Endothelial cell of umbilical vein (primary cell): ENCODE measurements around the gene AMPH. TPM values are rescaled to one million over a fixed set of nuclear protein-coding genes. Genes with fewer than 3 reads are reported as not detected.

ENCODE experiments used
- BruUV-seq: library from RNA; stranded (reverse); fragments of 400-500 nt; replicated peaks from 2 replicates; lab custom pipeline; 2021; lab: Mats Ljungman, UMichigan
- CTCF ChIA-PET: fragments of 300-600, 350-600 bp; sonication (Branson Sonifier 250); formaldehyde crosslinking; loops from one replicate; lab custom pipeline; 2021; ENCODE audit warnings: antibody characterized with exemption, inconsistent platforms; lab: Charles Lee
- POLR2A ChIA-PET: fragments of 300-600, 350-600 bp; sonication (Branson Sonifier 250); formaldehyde crosslinking; loops from one replicate; lab custom pipeline; 2021; ENCODE audit warnings: antibody characterized with exemption, inconsistent platforms; lab: Charles Lee
- DNase-seq: peaks from one replicate; pipeline ENCODE4 v3.0.0-alpha.2; 2011; ENCODE audit warnings: low read depth, low spot score
- FAIRE-seq: peaks from 2 replicates; lab custom pipeline; 2011; peaks lifted over from hg19 to GRCh38; lab: Jason Lieb, UNC
- H2AFZ ChIP-seq: 2 replicates; pipeline ENCODE4 v1.6.0; 2012; ENCODE audit warnings: low read depth, low read length, control low read depth, inconsistent platforms
- H3K27ac ChIP-seq: 2 replicates; pipeline ENCODE4 v1.5.1; 2011; ENCODE audit warnings: low read depth, mild to moderate bottlenecking, control low read depth, low read length, moderate library complexity; ENCODE audit not compliant: insufficient read depth
- H3K27me3 ChIP-seq, 2 experiments: 2 replicates each; pipeline versions ENCODE4 v1.6.0 to v1.6.1; 2011; ENCODE audit warnings: low read length in 2 of 2, mixed read lengths in 1 of 2; ENCODE audit not compliant: control insufficient read depth in 2 of 2, insufficient read depth in 2 of 2
- H3K36me3 ChIP-seq, 2 experiments: 2 replicates in 1 of 2; 3 replicates in 1 of 2; pipeline ENCODE4 v1.5.1; 2011; ENCODE audit warnings: low read length in 2 of 2, mild to moderate bottlenecking in 1 of 2, moderate library complexity in 1 of 2; ENCODE audit not compliant: control insufficient read depth in 2 of 2, insufficient read depth in 2 of 2; ENCODE audit errors: extremely low read depth in 1 of 2
- H3K4me1 ChIP-seq: 3 replicates; pipeline ENCODE4 v1.5.1; 2011; ENCODE audit warnings: mild to moderate bottlenecking, low read length; ENCODE audit not compliant: control insufficient read depth, insufficient read depth; ENCODE audit errors: extremely low read depth
- H3K4me2 ChIP-seq: 2 replicates; pipeline ENCODE4 v1.6.1; 2011; ENCODE audit warnings: low read length, control low read depth, mixed read lengths; ENCODE audit not compliant: insufficient read depth
- H3K4me3 ChIP-seq, 3 experiments: fragments of 200-600 bp in 1 of 3; sonication (generic), shearing (Covaris generic) in 1 of 3; replicated peaks in 1 of 3; 2 replicates each; pipeline ENCODE4 v1.5.1; 2011 to 2016; ENCODE audit warnings: control low read depth in 3 of 3, low read length in 3 of 3, mild to moderate bottlenecking in 2 of 3, inconsistent platforms in 1 of 3, low read depth in 1 of 3, moderate library complexity in 1 of 3; ENCODE audit not compliant: insufficient read depth in 1 of 3
- H3K79me2 ChIP-seq: 2 replicates; pipeline ENCODE4 v1.6.0; 2012; ENCODE audit warnings: low read length, inconsistent platforms; ENCODE audit not compliant: control insufficient read depth, insufficient read depth
- H3K9ac ChIP-seq: replicated peaks from 2 replicates; pipeline ENCODE3; 2011; ENCODE audit warnings: low read length, control low read depth; ENCODE audit not compliant: insufficient read depth; ENCODE audit errors: extremely low read depth
- H3K9me1 ChIP-seq: replicated peaks from 3 replicates; pipeline ENCODE4 v1.6.0; 2011; ENCODE audit warnings: mild to moderate bottlenecking, low read length; ENCODE audit not compliant: control insufficient read depth, insufficient read depth; ENCODE audit errors: extremely low read depth
- H3K9me3 ChIP-seq: replicated peaks from 2 replicates; pipeline ENCODE4 v1.5.1; 2012; ENCODE audit warnings: low read length, inconsistent platforms; ENCODE audit not compliant: control insufficient read depth, insufficient read depth
- H4K20me1 ChIP-seq: replicated peaks from 2 replicates; pipeline ENCODE3; 2011; ENCODE audit warnings: mild to moderate bottlenecking, low read length; ENCODE audit not compliant: control insufficient read depth, insufficient read depth; ENCODE audit errors: extremely low read depth
- CTCF ChIP-seq, 2 donors: IDR thresholded peaks; 1 replicate in 1 of 2; 2 replicates in 1 of 2; pipeline ENCODE4 v1.5.1; 2011; ENCODE audit warnings: low read length in 2 of 2, mild to moderate bottlenecking in 2 of 2, moderate library complexity in 2 of 2, control low read depth in 1 of 2, inconsistent platforms in 1 of 2, low read depth in 1 of 2; ENCODE audit not compliant: insufficient read depth in 1 of 2; ENCODE audit errors: extremely low read depth in 1 of 2
- EZH2 ChIP-seq: IDR thresholded peaks from 2 replicates; pipeline ENCODE4 v1.6.1; 2012; ENCODE audit warnings: borderline replicate concordance, low read depth, mild to moderate bottlenecking, moderate library complexity, low read length, inconsistent platforms; ENCODE audit not compliant: severe bottlenecking
- FOS ChIP-seq: IDR thresholded peaks from 2 replicates; pipeline ENCODE4 v1.6.1; 2011; ENCODE audit warnings: mild to moderate bottlenecking, low read length, moderate library complexity, borderline replicate concordance; ENCODE audit not compliant: insufficient read depth
- GATA2 ChIP-seq: IDR thresholded peaks from 2 replicates; pipeline ENCODE4 v1.7.0; 2011; ENCODE audit warnings: low read depth, mild to moderate bottlenecking, moderate library complexity, mixed read lengths, low read length; ENCODE audit not compliant: insufficient read length, insufficient read depth
- JUN ChIP-seq: IDR thresholded peaks from 2 replicates; pipeline ENCODE4 v1.6.1; 2011; ENCODE audit warnings: borderline replicate concordance, low read depth; ENCODE audit not compliant: insufficient read length, insufficient read depth
- MAX ChIP-seq: IDR thresholded peaks from 2 replicates; pipeline ENCODE4 v1.6.1; 2011; ENCODE audit not compliant: insufficient read depth, insufficient read length
- POLR2A ChIP-seq: IDR thresholded peaks from 2 replicates; pipeline ENCODE4 v1.6.1; 2012; ENCODE audit warnings: low read depth, mild to moderate bottlenecking, control low read depth, low read length
- dilution Hi-C: fragments of 300-500 bp; cut with MboI; formaldehyde crosslinking; loops from one replicate; pipeline ENCODE4 v1.15.0; 2019; ENCODE audit warnings: low sequenced_read_pairs; ENCODE audit not compliant: extremely low pct_ligation_motif_present
- intact Hi-C: fragments of 100-400 bp; cut with micrococcal nuclease; formaldehyde crosslinking; loops from one replicate; pipeline ENCODE4 v1.10.0; 2022
- polyA plus RNA-seq, 4 experiments: library from polyadenylated mRNA; depleted of rRNA in 3 of 4; stranded (reverse) in 3 of 4; unstranded in 1 of 4; fragments of >200 nt; gene quantifications; 2 replicates each; pipeline versions ENCODE4 v1.2.1 to v1.2.3, GENCODE V29; 2011 to 2012; ENCODE audit warnings: missing spikeins in 1 of 4
- total RNA-seq: library from RNA; stranded (reverse); gene quantifications from 2 replicates; pipeline ENCODE4 v1.2.3, GENCODE V29; 2021

AMPH gene
- total and polyA plus RNA-seq, 2 donors (not counting 3 experiments of a cell fraction or from before 2014, with no cell fraction given), result 5.2 to 9.2 TPM

GRCh38 chr7:38625866-38626265, 5.3 kb downstream of the AMPH start:
- H3K27me3 ChIP-seq, result peaks cover 0 to 4% of the 10 kb centered on the region in 2 experiments
- H2AFZ ChIP-seq, result no peak overlapping the region
- dilution Hi-C loops (no loop called here), intact Hi-C loops (no loop called here)
- ChIA-PET POLR2A (no interaction called here), CTCF (no interaction called here)
- DNase-seq (no peak), FAIRE-seq (no peak)
- no peak overlapping the region for H3K4me3 ChIP-seq
- no peaks in the 10 kb centered on the region for H3K9me3 ChIP-seq
- H3K36me3 ChIP-seq, result no peaks in the 10 kb centered on the region
- TF ChIP-seq FOS (no peak), JUN (no peak), CTCF (IDR thresholded peaks at IDR 0.05; ENCODE audit: extremely low read depth in 1 of 2, insufficient read depth in 1 of 2, low read depth in 1 of 2, low read length in 2 of 2) (no peak), EZH2 (no peak), MAX (no peak), POLR2A (no peak), GATA2 (no peak)
- no peaks in the 10 kb centered on the region for H3K79me2 ChIP-seq
- no peak overlapping the region for H3K27ac ChIP-seq
- no peak overlapping the region for H3K4me2 ChIP-seq
- no peaks in the 10 kb centered on the region for H3K9me1 ChIP-seq
- peaks cover 10% of the 10 kb centered on the region for H3K4me1 ChIP-seq
- no peak overlapping the region for H3K9ac ChIP-seq
- no peaks in the 10 kb centered on the region for H4K20me1 ChIP-seq
- BruUV-seq, result no TSS peak
